Stimulated activated CD4-positive, alpha-beta T cell treated with anti-CD3 and anti-CD28 coated beads, TNF-alpha, amount 100 ng/mL, for 24 hours (primary cell): ENCODE data around the gene ADISSP.
"Not testable (repeated sequence)": the region's sequence is repeated elsewhere in the genome, so short reads cannot be mapped to it uniquely, and the experiment has no call there.

Experiments
- DNase-seq, 3 experiments: peaks; one replicate each; pipeline ENCODE4 v3.0.0-alpha.2; 2020; ENCODE audit warnings: low read depth in 3 of 3

The ADISSP gene

DNA sequence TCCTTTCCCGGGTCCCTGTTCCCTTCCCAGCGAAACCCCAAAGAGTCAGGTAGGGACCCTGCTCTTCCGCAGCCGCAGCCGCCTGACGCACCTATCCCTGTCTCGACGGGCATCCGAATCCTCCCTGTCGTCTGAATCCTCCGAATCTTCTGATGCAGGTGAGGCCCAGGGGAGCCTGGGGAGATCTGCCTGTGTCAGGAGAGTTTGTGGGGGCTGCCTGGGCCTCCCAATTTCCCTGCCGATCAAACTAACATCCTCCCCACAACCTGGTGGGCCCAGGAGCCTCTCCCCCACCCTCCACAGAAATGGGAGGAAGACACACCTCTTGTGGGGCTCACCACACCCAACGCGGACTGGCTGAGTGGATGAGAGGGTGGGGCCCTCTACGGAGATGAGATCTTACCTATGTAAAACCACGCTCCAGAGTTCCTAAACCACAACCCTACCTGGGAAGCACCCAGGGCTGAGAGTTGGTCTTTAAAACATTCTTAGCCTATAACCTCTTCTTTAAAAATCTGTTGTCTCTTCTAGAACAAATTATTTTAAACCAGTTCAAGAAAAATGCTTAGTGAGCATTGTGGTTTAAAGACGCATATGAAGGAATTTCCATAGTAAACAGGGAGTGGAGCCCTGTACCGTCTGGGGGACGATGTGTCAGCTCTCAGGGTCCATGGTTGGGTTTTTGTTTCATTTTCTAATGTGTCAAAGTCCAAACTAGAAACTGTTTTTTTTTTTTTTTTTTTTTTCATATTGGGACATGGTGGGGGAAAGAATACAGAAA is 30.2 kb upstream of the ADISSP start:
- peak in 1 of 3 experiments; percentile 50 for DNase-seq

DNA sequence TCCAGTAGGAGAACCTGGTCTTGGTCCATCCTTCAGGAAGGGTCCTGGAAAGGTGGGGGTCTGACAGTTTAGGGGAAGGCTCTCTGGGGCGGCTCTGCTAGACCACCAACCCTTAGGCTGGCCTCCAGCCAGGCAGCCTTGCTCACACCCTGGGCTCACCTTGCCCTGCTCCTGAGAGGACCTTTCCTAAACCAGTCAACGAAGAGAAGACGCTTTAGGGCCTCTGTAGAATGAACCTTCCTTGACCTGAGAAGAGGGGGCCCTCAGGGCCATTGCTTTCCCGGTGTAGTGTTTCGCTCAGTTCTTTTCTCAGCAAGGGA is 29.6 kb upstream of the ADISSP start:
- DNase-seq: no peak

DNA sequence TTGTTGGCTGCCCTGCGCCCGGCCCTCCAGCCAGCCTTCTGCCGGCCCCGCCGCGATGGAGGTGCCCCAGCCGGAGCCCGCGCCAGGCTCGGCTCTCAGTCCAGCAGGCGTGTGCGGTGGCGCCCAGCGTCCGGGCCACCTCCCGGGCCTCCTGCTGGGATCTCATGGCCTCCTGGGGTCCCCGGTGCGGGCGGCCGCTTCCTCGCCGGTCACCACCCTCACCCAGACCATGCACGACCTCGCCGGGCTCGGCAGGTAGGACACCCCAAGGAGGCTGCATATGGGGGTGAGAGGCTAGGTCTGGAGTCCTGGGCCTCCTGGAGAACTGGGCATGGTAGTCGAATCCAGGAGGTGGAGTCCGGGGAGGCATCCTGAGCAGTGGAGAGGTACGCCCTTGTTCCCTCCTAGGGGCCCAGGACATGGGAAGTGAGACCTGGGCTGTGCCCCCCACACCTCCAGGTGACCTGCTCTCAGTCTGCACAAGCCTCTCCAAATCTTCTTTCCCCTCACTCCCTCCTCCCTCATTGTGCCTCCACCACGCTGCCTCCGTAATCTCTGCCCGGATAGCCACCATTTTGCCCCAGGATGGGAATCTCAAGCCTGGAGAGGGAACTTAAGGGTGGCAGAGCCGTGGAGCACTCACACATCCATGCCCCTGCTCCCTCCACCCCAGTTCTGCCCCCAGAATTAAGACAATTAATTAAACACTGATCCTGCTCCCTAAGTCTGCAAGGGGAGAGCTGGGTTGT is 29.1 kb upstream of the ADISSP start:
- no peak for DNase-seq

DNA sequence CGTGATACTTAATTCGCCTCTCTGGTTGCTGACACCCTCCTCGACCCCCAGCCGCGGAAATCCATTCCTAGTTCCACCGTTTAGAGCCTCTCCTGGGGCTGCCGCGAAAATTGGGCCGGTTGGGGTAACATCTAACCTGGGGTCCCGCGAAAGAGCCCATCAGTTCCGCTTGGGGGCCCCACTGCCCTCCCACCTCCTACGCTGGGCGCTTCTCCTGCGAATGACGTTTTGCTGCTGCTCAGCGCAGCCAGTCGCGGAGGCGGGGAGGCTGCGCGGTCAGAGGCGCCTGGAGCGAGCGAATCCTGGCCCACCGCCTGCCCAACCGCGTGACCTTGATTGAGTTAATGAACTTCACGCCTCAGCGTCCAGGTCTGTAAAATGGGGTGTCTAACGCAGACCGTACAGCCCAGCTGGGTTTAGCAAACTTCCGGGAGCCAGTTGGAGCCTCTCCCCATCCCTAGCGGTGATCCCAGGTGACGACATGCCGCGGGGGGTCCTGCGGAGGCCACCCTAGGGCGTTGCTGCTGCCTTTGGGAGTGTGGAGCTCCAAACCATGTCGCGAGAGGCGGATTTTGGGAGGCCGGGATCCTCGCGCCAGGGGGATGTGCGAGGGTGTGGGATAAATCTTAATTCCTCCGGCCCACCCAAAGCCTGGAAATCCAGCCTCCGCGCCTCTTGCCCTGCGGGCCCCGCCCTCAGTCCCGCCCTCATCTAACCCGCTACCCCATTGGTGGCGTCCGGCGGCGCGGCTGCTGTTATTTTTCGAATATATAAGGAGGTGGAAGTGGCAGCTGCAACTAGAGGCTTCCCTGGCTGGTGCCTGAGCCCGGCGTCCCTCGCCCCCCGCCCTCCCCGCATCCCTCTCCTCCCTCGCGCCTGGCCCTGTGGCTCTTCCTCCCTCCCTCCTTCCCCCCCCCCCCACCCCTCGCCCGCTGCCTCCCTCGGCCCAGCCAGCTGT is 28.2 kb upstream of the ADISSP start, which contains the start of gene CDC25B:
Gene CDC25B, plus strand, starts transcription at position 800 of the 958 bp plus-strand sequence. CDS start 222 bp downstream, outside the sequence.
- peak; percentile 77 to 92 (median 81) for DNase-seq

DNA sequence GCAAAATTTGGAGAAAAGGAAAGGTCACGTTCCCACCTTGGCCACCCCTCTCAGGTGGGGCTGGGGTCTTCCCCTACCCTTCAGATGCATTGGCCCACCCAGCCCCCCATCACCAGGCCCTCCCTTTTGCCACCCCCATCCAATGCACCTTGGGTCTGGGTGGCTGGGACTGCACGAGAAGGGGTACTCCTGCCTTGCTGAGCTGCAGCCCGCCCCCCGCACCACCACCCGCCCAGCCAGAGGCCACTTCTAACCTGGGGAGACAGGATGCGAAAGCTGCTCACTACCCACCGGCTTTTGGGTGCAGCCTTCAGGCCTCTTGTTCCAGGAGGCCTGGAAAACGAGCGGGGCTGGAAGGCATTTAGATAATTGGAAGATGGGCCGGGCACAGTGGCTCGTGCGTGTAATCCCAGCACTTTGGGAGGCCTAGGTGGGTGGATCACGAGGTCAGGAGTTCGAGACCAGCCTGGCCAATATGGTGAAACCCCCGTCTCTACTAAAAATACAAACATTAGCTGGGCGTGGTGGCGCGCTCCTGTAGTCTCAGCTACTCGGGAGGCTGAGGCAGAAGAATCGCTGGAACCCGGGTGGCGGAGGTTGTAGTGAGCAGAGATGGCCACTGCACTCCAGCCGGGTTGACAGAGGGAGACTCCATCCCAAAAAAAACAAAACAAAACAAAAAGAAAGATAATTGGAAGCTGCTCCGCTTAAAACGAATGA is 27.3 kb upstream of the ADISSP start:
- DNase-seq: no peak

DNA sequence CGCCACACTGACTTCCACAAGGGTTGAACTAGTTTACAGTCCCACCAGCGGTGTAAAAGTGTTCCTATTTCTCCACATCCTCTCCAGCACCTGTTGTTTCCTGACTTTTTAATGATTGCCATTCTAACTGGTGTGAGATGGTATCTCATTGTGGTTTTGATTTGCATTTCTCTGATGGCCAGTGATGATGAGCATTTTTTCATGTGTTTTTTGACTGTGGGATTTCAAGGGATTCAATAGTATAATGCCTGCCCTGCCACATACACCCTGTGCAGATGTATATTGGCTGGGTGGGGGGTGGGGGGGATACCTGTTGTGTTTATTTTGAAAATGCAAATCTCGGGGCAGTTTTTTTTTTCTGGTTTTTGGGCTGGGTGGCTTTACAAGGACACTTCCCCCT is 26.6 kb upstream of the ADISSP start:
- DNase-seq: not testable (repeated sequence)

DNA sequence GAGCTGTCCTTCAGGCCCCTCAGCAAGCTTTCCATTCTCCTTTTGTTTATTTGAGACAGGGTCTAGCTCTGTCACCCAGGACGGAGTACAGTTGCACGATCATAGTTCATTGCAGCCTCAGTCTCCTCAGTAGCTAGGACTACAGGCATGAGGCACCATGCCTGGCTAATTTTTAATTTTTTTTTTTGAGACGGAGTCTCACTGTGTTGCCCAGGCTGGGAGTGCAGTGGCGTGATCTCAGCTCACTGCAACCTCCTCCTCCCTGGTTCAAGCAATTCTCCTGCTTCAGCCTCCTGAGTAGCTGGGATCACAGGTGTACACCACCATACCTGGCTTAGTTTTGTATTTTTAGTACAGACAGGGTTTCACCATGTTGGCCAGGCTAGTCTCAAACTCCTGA is 21.6 kb upstream of the ADISSP start:
- DNase-seq: not testable (repeated sequence)

DNA sequence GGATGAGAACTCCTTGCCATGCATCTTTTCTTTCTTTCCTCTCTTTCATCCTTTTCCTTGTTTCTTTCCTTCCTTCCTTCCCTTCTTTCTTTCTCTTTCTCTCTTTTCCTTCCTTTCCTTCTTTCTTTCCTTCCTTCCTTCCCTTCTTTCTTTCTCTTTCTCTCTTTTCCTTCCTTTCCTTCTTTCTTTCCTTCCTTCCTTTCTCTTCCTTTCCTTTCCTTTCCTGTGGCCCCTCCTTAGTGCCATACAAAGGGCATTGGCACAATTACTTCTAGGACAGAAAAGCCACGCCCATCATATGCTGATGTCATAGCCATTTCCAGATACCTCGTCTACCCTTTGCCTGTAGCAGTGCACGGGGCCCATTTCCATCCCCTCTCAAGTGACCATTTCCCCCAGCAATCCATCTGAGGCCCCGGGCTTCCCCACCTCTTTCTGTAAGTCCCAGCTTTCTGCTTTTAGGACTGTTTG is 21.2 kb upstream of the ADISSP start:
- DNase-seq: no peak

DNA sequence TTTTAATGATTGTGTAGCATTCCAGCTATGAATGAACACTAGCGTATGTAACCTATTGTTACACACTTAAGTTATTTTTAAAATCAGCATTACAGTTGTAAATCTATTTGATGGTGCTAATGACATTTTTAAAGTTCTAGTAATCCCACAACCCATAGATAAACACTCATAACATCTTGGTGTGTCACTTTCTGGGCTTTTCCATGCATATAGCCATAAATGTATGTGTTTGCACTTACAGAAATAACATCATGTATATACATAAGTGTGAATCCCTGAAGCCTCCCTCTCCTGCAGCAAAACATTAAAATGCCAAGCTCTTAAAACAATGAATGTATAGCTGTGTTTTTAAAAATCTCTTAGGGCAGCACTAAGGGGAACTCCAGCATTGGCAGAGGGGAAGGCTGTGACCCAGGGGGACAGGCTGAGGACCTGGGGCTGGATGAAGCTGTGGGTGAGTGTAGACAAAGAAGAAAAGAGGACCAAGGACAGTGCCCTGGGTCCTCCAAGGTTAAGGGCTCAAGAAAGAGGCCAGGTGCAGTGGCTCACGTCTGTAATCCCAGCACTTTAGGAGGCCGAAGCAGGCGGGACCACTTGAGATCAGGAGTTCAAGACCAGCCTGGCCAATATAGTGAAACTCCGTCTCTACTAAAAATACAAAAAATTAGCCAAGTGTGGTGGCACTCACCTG is 19.9 kb upstream of the ADISSP start:
- no peak for DNase-seq

DNA sequence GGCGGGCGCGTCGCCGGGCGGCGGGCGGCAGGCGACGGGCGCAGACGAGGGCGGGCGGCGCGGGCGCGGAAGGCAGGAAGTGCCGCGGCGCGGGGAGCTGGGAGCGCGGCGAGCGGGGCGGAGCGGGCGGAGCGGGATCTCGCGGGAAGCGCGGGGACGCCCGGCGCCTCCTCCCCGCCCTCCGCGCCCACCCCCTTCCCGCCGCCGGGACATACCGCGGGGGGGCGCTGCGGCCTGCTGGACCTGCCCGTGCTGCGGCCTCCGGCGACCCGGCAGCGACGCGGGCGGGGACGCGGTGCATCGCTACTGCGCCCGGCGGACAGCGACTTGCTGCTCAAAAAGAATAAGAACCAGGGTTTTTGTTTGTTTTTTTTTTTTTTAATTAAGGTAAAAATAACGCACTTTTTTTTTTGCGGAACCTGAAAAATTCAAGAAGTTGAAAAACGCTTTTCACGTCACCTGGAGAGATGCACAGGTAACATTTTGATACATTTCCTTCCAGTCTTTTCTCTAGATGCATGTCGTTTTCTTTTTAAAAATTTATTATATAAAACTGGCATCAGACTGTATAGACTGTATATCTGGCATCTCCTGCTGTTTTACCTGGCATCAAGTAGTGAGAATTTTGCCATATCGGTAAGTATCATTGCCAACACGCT is 19.2 kb upstream of the ADISSP start, which contains the start of gene CENPB:
Gene CENPB, minus strand, starts transcription at position 76 of the 659 bp plus-strand sequence. CDS start 257 bp downstream, outside the sequence.
- peak; percentile 79 to 87 (median 84) for DNase-seq

DNA sequence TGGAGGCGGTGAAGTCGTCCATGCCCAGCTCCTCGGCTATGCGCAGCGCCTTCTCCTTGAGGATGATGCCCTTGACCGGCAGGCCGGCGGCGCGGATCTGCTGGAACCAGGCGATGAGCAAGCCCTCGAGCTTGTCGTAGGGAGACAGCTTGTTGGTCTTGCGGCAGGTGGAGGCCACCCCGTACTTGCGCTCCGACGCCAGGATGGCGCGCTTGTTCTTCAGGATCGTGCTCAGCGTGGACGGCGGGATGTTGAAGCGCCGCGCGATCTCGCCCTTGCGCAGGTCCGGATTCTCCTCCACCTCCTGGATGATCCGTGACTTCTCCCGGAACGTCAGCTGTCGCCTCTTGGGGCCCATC is 18.6 kb upstream of the ADISSP start:
- peak in 1 of 3 experiments; percentile 44 for DNase-seq

DNA sequence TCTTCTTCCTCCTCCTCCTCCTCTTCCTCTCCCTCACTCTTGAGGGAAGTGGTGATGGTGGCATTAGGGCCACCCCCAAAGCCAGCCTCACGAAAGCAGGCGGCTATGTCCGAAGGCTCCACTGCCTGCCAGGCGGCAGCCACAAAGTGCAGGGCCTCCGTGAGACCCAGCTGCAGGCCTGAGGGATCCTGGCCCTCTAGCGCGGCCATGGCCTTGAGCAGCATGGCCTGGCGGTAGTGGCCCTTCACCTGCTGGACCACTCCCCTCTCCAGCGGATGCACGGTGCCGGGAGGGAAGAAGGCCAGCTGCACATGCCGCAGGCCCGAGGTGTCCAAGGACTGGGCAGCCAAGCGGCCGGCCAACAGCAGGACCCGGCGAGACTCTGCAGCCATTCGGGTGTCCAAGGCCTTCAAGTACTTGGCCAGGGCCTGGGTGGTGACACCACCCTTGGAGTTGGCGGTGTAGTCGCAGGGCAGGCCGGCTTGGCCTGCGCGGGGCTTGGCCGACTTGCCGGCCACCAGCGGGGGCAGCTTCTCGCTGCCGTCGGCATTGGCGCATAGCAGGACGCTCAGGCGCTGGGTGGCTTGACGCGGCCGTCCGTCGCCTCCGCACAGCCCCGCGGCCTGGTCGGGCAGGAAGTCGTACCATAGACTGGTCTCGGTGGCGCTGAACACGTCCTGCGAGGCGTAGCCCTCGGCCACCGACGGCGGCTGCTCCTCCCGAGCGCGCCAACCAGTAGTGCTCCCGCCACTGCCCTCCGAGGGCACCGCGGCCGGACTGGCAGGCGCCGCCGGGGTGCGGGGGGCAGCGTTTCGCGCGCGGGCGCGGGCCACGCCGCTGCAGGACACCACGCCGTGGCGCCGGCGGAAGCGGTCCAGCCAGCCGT is 17.9 kb upstream of the ADISSP start:
- no peak for DNase-seq

DNA sequence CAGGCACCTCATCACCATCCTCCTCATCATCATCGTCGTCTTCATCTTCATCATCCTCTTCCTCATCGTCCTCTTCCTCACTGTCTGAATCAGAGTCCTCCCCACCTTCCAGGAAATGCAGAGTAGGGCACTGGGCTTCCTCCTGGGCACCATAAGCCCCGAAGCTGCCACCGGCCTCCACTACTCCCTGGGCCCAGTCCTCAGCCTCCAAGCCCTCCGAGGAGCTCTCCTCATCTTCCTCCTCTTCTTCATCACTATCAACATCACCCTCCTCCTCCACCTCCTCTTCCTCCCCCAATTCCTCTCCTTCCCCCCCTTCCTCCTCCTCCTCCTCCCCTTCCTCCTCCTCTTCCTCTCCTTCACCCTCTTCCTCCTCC is 17.3 kb upstream of the ADISSP start:
- no peak for DNase-seq

DNA sequence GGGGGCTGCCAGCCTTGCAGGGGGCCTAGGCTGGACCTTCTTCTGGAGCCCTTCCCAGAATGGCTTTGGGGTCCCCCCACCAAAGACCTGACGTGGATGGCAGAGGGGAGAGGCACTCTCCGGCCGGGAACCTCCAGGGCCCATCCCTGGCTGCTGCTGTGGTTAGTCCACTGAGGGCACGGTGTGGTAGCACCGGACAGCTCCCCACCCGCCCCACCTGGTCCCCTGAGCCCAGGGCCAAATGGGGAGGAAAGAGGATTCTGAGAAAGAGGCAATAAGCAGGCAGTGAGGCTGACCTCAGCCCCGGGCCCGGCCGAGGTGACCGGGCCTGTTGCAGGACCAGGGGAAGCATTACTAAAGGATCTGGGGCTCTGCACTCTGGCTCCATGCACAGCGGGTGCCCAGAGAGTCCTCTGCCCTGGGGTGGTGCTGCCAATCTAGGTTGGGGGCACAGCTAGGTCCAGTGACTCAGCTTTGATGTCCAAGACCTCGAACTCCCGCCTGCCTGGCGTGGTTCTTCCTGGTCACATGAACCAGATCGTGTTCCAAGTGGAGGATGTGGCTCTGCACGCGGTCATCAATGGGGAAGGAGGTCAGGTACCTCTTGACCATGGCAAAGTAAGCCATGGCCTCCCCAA is 16.8 kb upstream of the ADISSP start:
- no peak for DNase-seq

DNA sequence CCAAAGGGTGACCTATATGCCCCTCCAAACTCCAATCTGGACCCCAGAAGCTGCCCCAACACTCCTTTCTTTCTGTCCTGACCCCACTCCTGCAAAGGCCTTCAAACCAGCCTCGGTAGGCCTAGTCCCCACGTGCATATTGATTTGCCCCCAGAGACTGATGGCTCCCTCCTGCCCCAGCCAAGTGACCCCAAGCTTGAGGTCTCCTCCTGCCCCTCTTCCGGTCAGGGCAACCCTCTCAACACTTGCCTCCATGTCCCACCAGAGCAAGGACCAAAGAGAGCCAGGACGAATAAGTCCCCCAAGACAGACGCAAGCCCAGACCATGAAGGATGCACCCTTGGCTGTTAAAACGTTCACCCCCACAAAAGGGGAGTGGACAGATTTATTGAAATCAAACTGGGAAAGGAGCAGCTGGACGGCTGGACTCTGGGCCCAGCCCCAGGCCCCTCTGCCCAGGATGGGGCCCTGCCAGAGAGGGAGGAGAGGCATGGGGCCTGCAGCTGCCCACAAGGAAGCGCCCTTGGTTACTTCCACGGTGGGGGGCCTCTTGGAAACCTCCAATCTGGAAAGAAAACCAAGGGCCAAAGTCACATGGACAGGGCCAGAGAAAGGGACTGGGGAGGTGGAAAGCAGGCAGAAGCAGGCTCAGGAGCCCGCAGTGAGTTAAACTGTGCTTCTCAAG is 16.1 kb upstream of the ADISSP start:
- no peak for DNase-seq

DNA sequence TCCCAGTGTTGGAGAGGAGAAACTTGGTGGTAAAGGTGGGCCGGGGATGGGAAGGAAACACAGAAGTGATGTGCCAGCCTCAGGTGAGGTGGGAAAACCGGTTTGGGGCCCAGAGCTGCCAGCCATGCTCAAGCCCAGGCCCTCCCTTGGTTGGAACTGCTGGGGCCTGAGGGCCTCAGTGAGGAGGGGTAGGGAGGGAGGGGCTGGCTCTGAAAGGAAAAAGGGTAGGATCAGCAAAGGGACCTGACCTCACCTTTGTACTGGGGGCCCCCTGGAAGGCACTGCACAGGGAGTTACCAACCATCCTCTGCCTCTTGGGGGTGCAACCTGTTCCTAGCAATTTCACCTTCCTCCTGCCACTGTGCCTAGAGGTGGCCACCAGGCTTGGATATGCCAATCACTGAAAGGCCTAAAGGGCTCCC is 15.5 kb upstream of the ADISSP start:
- DNase-seq: no peak

DNA sequence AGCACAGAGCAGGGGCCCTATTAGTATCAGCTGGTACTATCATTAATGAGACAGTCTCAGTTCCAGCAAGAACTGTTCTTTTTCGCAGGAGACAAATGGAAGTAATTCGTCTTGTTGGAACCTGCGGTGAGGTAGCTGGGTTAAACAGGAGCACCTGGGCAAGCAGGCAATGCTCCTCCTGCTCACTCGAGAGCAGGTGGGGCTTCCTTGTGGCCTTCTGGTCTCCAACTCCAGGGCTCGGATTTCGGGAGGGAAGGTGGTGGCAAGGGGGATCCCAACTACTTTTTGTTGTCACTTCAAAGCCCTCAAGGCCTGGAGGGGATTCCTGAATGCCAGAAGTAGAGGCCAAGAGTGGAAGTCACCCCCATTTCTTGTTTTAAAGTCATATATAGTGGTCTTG is 15.0 kb upstream of the ADISSP start:
- DNase-seq: no peak
